SK-N-SH (cell line): ENCODE results near the gene BIRC7. TPM values are rescaled to one million over a fixed set of nuclear protein-coding genes. Genes with fewer than 3 reads are reported as not detected.

Experiments
- CTCF ChIA-PET: fragments of 300-600, 350-600 bp; formaldehyde crosslinking; extraction: SDS; loops from one replicate; lab custom pipeline; 2021; lab: Yijun Ruan, JAX
- POLR2A ChIA-PET: fragments of 350-600 bp; sonication (Branson Sonifier 250); formaldehyde crosslinking; extraction: SDS; loops from one replicate; lab custom pipeline; 2020; ENCODE audit warnings: antibody characterized with exemption, inconsistent platforms; lab: Yijun Ruan, JAX
- DNase-seq: peaks from one replicate; pipeline ENCODE4 v3.0.0; 2012
- H2AFZ ChIP-seq: fragments of 200-600 bp; sonication (generic); 2 replicates; pipeline ENCODE4 v1.8.1; 2016; ENCODE audit warnings: antibody characterized with exemption, mild to moderate bottlenecking, low read depth
- H3F3A ChIP-seq: fragments of 200-600 bp; sonication (generic); replicated peaks from 2 replicates; pipeline ENCODE3; 2016; ENCODE audit warnings: antibody characterized with exemption, mild to moderate bottlenecking; ENCODE audit not compliant: insufficient read depth
- H3K27ac ChIP-seq, 2 experiments: fragments of 200-500 bp in 1 of 2; fragments of 200-600 bp in 1 of 2; sonication (Bioruptor generic) in 1 of 2; sonication (generic), shearing (Covaris generic) in 1 of 2; 2 replicates each; pipeline versions ENCODE4 v1.5.1 to v1.6.1; 2014 to 2016; ENCODE audit warnings: low read depth in 2 of 2, inconsistent platforms in 1 of 2, low read length in 1 of 2, mild to moderate bottlenecking in 1 of 2, mixed read lengths in 1 of 2
- H3K27me3 ChIP-seq: fragments of 200-600 bp; sonication (generic), shearing (Covaris generic); 2 replicates; pipeline ENCODE4 v1.6.1; 2016; ENCODE audit warnings: mixed run types; ENCODE audit not compliant: insufficient read depth
- H3K36me3 ChIP-seq, 2 experiments: fragments of 200-500 bp in 1 of 2; fragments of 200-600 bp in 1 of 2; sonication (Bioruptor generic) in 1 of 2; sonication (generic) in 1 of 2; replicated peaks in 1 of 2; 2 replicates each; pipeline versions ENCODE3 to v1.5.1; 2014 to 2016; ENCODE audit warnings: low read length in 1 of 2, mild to moderate bottlenecking in 1 of 2; ENCODE audit not compliant: insufficient read depth in 2 of 2, control insufficient read depth in 1 of 2
- H3K4me1 ChIP-seq, 2 experiments: fragments of 200-500 bp in 1 of 2; fragments of 200-600 bp in 1 of 2; sonication (Bioruptor generic) in 1 of 2; sonication (generic), shearing (Covaris generic) in 1 of 2; 2 replicates each; pipeline versions ENCODE4 v1.5.1 to v1.6.1; 2014 to 2016; ENCODE audit warnings: low read depth in 1 of 2, low read length in 1 of 2, mixed run types in 1 of 2; ENCODE audit not compliant: insufficient read depth in 2 of 2, control insufficient read depth in 1 of 2
- H3K4me2 ChIP-seq: fragments of 200-600 bp; sonication (generic), shearing (Covaris generic); 2 replicates; pipeline ENCODE4 v1.6.1; 2017; ENCODE audit warnings: mixed run types
- H3K4me3 ChIP-seq, 2 experiments: fragments of 200-500 bp in 1 of 2; fragments of 200-600 bp in 1 of 2; sonication (Bioruptor generic) in 1 of 2; sonication (generic), shearing (Covaris generic) in 1 of 2; 2 replicates each; pipeline versions ENCODE4 v1.5.1 to v1.8.1; 2014 to 2016; ENCODE audit warnings: low read depth in 2 of 2, inconsistent platforms in 1 of 2, low read length in 1 of 2, mild to moderate bottlenecking in 1 of 2, mixed read lengths in 1 of 2, moderate library complexity in 1 of 2
- H3K79me2 ChIP-seq: fragments of 200-600 bp; sonication (generic); 2 replicates; pipeline ENCODE4 v1.8.1; 2017; ENCODE audit warnings: mild to moderate bottlenecking; ENCODE audit not compliant: insufficient read depth
- H3K9ac ChIP-seq: fragments of 200-600 bp; sonication (generic); 2 replicates; pipeline ENCODE4 v1.6.1; 2017; ENCODE audit warnings: mixed run types
- H3K9me2 ChIP-seq: fragments of 200-600 bp; sonication (generic); 2 replicates; pipeline ENCODE4 v1.6.1; 2017; ENCODE audit warnings: mixed run types
- H3K9me3 ChIP-seq: fragments of 200-600 bp; sonication (generic); 2 replicates; pipeline ENCODE4 v1.6.1; 2017; ENCODE audit warnings: mixed run types, mild to moderate bottlenecking, moderate library complexity
- H4K20me1 ChIP-seq: fragments of 200-600 bp; sonication (generic); 2 replicates; pipeline ENCODE4 v1.6.1; 2017; ENCODE audit warnings: mild to moderate bottlenecking, mixed run types; ENCODE audit not compliant: insufficient read depth
- EP300 ChIP-seq, 2 experiments: IDR thresholded peaks; 2 replicates each; pipeline versions ENCODE4 v1.4.0 to v1.6.1; 2012; ENCODE audit warnings: borderline replicate concordance in 1 of 2, low read depth in 1 of 2, low read length in 1 of 2
- EZH2phosphoT487 ChIP-seq: fragments of 200-600 bp; sonication (generic); IDR thresholded peaks from 2 replicates; pipeline ENCODE4 v1.6.1; 2017; ENCODE audit warnings: low read depth, mixed run types, mild to moderate bottlenecking, antibody characterized with exemption, moderate library complexity, borderline replicate concordance
- FOSL2 ChIP-seq: IDR thresholded peaks from 2 replicates; pipeline ENCODE4 v1.4.0; 2012; ENCODE audit warnings: low read depth, mild to moderate bottlenecking, moderate library complexity, borderline replicate concordance
- FOXJ3 ChIP-seq: sonication (generic); formaldehyde crosslinking; IDR thresholded peaks from 2 replicates; pipeline ENCODE4 v1.5.1; 2020; ENCODE audit warnings: mild to moderate bottlenecking, missing genetic modification reagents
- GABPA ChIP-seq: IDR thresholded peaks from 2 replicates; pipeline ENCODE4 v1.4.0; 2012; ENCODE audit warnings: low read depth, mild to moderate bottlenecking
- MXI1 ChIP-seq: IDR thresholded peaks from 2 replicates; pipeline ENCODE4 v1.6.1; 2012; ENCODE audit warnings: mild to moderate bottlenecking, low read depth, low read length, improper control_type of control experiment
- RAD21 ChIP-seq: IDR thresholded peaks from 2 replicates; pipeline ENCODE4 v1.6.1; 2012; ENCODE audit warnings: mild to moderate bottlenecking, low read length
- RFX5 ChIP-seq: IDR thresholded peaks from 2 replicates; pipeline ENCODE4 v1.6.1; 2012; ENCODE audit warnings: mild to moderate bottlenecking, improper control_type of control experiment, low read length
- SIN3A ChIP-seq: IDR thresholded peaks from 2 replicates; pipeline ENCODE4 v1.6.1; 2012; ENCODE audit warnings: low read depth, mild to moderate bottlenecking, low read length, moderate library complexity, borderline replicate concordance
- SMC3 ChIP-seq: IDR thresholded peaks from 2 replicates; pipeline ENCODE4 v1.6.1; 2012; ENCODE audit warnings: low read depth, low read length, improper control_type of control experiment
- TAF1 ChIP-seq: IDR thresholded peaks from 2 replicates; pipeline ENCODE4 v1.6.1; 2012; ENCODE audit warnings: low read depth, mild to moderate bottlenecking, low read length, moderate library complexity, borderline replicate concordance
- WGBS: methylation state at CpG from one replicate; pipeline ENCODE4 v1.1.6; 2017; ENCODE audit warnings: low lambda C conversion rate; 5-methylcytosine and 5-hydroxymethylcytosine counted together
- polyA plus RNA-seq, 3 experiments: library from polyadenylated mRNA; depleted of rRNA; stranded (reverse); fragments of >200 nt; gene quantifications; 2 replicates each; pipeline ENCODE4 v1.2.3, GENCODE V29; 2012
- TF ChIP-seq, protein P1 (sequence below): IDR thresholded peaks from 2 replicates; pipeline ENCODE4; 2012
- TF ChIP-seq, protein P2 (sequence below): IDR thresholded peaks from 2 replicates; pipeline ENCODE4 v1.4.0; 2012; ENCODE audit warnings: low read depth, borderline replicate concordance
- TF ChIP-seq, protein P3 (sequence below): fragments of 200-600 bp; sonication (generic); IDR thresholded peaks from 2 replicates; pipeline ENCODE4 v1.6.1; 2017; ENCODE audit warnings: antibody characterized with exemption, mild to moderate bottlenecking, moderate library complexity

The BIRC7 gene
- polyA plus RNA-seq, 1 of the 3 experiments (the other 2 are of a cell fraction) = not detected

DNA sequence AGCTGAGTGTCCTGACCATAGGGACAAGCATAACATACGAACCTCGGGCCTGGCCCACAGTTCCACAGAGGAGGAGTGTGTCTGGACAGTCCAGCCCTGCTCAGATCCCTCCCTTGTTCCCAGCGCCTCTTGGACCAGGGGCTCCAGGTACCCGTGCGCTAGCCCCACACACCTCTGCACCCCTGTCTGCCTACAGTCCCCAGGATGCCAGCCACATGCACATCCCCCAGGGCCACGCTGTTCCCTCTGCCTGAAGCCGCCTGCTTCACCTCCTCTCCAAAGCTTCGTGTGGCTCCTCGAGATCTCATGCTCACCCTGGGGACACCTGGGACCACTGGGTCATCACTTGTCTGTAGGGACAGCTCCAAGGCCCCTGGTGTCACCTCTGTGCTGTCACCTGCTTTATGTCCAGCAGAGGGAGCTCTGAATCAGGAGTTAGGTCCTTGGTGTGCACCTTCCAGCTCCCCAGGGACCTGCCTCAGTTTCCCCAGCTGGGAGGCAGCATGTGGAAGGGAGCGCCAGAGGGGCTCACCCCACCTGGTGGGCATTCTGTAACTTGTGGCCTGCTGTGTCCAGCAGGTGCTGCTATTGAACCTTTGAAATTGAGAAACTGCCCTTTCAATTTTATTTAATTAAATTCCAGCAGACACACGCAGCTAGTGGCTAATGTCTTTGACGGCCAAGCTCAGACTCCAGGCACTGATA is 12.4 kb upstream of the BIRC7 start:
- DNase-seq = peak; percentile 76
- no peaks in the 10 kb centered on the region for H3K36me3 ChIP-seq
- no peaks in the 10 kb centered on the region for H3K79me2 ChIP-seq
- H2AFZ ChIP-seq = no peak overlapping the region
- H4K20me1 ChIP-seq = no peaks in the 10 kb centered on the region
- peaks cover 0 to 17% of the 10 kb centered on the region in 2 experiments; a peak in 1 of 4 replicates for H3K4me1 ChIP-seq
- TF ChIP-seq, protein P1, sequence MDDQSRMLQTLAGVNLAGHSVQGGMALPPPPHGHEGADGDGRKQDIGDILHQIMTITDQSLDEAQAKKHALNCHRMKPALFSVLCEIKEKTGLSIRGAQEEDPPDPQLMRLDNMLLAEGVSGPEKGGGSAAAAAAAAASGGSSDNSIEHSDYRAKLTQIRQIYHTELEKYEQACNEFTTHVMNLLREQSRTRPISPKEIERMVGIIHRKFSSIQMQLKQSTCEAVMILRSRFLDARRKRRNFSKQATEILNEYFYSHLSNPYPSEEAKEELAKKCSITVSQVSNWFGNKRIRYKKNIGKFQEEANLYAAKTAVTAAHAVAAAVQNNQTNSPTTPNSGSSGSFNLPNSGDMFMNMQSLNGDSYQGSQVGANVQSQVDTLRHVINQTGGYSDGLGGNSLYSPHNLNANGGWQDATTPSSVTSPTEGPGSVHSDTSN = no peak
- TF ChIP-seq FOXJ3 (CRISPR knock-in tag) (no peak), RFX5 (no peak), RAD21 (peak; percentile 70), EZH2phosphoT487 (no peak), SIN3A (no peak), SMC3 (peak; percentile 48), TAF1 (no peak), GABPA (no peak), MXI1 (no peak), EP300 (IDR thresholded peaks at IDR 0.05; ENCODE audit: borderline replicate concordance in 1 of 2, low read depth in 1 of 2, low read length in 1 of 2) (no peak), FOSL2 (no peak)
- TF ChIP-seq, protein P2, sequence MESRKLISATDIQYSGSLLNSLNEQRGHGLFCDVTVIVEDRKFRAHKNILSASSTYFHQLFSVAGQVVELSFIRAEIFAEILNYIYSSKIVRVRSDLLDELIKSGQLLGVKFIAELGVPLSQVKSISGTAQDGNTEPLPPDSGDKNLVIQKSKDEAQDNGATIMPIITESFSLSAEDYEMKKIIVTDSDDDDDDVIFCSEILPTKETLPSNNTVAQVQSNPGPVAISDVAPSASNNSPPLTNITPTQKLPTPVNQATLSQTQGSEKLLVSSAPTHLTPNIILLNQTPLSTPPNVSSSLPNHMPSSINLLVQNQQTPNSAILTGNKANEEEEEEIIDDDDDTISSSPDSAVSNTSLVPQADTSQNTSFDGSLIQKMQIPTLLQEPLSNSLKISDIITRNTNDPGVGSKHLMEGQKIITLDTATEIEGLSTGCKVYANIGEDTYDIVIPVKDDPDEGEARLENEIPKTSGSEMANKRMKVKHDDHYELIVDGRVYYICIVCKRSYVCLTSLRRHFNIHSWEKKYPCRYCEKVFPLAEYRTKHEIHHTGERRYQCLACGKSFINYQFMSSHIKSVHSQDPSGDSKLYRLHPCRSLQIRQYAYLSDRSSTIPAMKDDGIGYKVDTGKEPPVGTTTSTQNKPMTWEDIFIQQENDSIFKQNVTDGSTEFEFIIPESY = no peak
- TF ChIP-seq, protein P3, sequence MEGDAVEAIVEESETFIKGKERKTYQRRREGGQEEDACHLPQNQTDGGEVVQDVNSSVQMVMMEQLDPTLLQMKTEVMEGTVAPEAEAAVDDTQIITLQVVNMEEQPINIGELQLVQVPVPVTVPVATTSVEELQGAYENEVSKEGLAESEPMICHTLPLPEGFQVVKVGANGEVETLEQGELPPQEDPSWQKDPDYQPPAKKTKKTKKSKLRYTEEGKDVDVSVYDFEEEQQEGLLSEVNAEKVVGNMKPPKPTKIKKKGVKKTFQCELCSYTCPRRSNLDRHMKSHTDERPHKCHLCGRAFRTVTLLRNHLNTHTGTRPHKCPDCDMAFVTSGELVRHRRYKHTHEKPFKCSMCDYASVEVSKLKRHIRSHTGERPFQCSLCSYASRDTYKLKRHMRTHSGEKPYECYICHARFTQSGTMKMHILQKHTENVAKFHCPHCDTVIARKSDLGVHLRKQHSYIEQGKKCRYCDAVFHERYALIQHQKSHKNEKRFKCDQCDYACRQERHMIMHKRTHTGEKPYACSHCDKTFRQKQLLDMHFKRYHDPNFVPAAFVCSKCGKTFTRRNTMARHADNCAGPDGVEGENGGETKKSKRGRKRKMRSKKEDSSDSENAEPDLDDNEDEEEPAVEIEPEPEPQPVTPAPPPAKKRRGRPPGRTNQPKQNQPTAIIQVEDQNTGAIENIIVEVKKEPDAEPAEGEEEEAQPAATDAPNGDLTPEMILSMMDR = peak; percentile 81
- 27% methylated on average over 11 of the region's 12 CpGs for WGBS
- no peaks in the 10 kb centered on the region for H3K9me2 ChIP-seq
- no peak overlapping the region; a peak in 1 of 4 replicates for H3K4me3 ChIP-seq
- H3F3A ChIP-seq = no peaks in the 10 kb centered on the region
- ChIA-PET CTCF (interaction anchor here (0.6 to 5.2 kb wide), 65 partner anchors 9 to 391 kb away, joined by 3 to 168 read pairs (median 5); partner anchors contain the start of genes ARFGAP1, BIRC7, COL20A1 and NKAIN4), POLR2A (interaction anchor here (1.0 to 1.1 kb wide), 2 partner anchors 49 to 138 kb away, joined by 3 to 4 read pairs; partner anchors contain the start of gene ARFGAP1)
- H3K4me2 ChIP-seq = no peak overlapping the region
- no peak overlapping the region for H3K9ac ChIP-seq
- H3K27me3 ChIP-seq = 0 out of 2 replicates have a peak, but pooled peaks cover 6% of the 10 kb centered on the region
- H3K9me3 ChIP-seq = no peaks in the 10 kb centered on the region
- H3K27ac ChIP-seq = no peak overlapping the region
